ENCODE measurements around the gene SMC1B.
"Not testable (repeated sequence)": the region's sequence is repeated elsewhere in the genome, so short reads cannot be mapped to it uniquely, and the experiment has no call there.

SMC1B gene

DNA sequence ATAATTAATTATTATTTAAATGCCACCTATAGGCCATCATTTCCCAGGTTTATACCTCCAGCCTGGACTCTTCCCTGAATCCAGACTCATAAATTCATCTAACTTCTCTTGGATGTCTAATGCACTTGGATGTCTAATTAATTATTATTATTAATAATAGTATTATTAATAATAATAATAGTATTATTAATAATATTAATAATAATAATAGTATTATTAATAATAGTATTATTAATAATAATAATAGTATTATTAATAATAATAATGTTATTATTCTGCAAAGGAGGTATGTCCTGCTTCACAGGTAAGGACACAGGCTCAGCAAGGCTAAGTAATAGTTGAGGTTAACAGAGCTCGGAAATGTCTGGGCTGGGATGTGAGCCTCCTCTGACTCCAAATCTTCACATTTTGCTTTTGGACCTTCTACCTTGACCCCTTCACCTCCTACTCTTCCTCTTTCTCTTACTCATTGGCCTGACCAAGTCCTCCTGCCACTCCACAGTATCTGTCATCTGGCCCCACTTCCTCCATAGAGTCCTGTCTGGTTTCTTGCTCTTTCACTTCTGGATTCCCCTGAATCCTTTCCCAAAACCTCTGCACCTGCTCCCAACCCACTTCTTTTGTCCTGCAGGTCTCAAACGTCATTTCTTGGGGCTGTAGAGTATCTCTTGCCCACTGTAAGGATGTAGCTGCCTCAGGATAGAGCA lies 8.1 kb upstream of the SMC1B start:
- FAIRE-seq = peak; percentile 86

- FAIRE-seq = no peak
Observed at GRCh38 chr22:45420539-45420938, 7.1 kb upstream of the SMC1B start.

- FAIRE-seq = no peak
Observed at GRCh38 chr22:45420011-45420410, 6.6 kb upstream of the SMC1B start.

DNA sequence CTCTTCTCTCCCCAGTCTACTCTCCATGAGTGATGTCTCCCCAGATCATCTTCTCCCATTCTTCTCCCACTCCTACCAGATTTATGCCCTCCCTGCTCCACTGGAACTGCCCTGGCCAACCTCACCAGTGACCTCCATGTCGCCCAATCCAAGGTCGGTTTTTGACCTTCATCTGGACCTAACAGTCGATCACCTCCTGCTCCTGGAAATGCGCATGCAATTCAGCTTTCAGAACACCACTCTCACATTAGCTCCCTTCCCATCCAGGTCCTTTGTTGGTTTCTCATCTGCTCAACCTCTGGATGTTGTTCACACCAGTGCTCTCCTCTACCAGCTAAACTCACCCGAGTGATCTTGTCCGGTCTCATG lies 5.4 kb upstream of the SMC1B start:
- FAIRE-seq = no peak

GRCh38 chr22:45418056-45418769 lies 4.8 kb upstream of the SMC1B start:
- FAIRE-seq = no peak

DNA sequence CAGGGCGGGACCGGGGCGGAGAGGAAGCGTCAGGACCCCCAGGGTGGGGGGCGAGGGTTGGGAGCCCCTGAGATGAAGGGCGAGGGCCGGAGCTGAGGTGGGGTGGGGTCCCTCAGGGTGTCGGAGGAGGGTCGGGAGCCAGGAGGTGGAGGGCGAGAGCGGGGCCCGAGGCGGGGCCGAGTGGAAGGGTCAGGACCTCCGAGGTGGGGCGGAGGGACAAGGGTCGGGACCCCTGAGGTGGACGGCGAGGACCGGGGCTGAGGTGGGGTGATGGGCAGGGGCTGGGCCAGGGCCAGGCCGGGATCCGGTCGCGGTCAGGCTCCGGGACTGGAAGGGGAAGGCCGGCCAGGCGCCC lies 409 bp downstream of the SMC1B start:
- no peak for FAIRE-seq

DNA sequence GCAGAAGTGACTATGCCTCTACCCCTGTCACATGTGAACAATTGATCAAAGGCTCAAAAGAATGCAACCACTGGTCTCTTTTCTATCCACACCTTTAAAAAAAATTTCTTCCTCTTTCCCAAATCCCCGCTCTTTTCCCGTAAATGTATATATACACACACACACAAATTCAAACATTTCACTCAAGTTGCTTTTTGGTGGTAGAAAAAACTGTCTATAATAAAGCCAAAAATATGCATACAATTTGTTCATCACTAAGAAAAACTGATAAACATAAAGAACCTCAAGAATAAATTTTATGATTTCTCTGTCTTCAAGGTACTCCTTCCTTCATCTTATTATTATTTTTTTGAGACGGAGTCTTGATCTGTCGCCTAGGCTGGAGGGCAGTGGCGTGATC lies 5.6 kb downstream of the SMC1B start:
- no peak for FAIRE-seq

GRCh38 chr22:45402466-45402985 lies 10.9 kb downstream of the SMC1B start:
- FAIRE-seq = no peak

DNA sequence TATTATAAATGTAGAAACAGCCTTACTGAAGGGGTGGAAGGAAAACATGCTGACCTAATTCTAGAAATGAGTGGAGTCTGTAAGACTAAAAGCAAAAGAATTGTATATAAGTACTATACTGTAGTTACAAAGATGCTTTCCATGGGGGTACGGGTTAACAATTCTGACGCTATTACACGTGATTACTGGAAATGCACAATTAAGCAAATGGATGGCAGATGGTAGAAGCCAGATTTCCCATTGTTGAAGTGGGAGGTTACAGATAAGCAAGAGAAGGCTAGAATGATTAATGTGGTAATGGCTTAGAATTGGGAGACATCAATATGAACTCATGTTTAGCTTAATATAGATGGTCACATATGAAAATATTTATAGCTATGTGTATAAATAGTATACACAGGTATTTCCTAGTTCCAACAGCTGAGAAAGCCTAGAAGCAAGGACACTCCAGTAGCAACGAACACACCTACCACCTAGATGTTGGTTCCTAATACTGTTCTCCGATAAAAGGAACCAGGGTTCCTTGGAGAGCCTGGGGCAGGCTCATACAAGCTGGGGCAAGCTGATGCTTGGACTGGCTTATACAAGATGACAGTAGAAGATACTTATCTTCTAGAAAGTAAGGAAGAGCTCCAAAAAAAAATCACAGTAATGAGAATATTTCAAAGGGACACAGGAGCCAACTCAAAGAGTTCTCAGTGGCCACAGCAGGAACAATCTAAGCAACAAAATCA lies 13.5 kb downstream of the SMC1B start:
- FAIRE-seq = no peak

DNA sequence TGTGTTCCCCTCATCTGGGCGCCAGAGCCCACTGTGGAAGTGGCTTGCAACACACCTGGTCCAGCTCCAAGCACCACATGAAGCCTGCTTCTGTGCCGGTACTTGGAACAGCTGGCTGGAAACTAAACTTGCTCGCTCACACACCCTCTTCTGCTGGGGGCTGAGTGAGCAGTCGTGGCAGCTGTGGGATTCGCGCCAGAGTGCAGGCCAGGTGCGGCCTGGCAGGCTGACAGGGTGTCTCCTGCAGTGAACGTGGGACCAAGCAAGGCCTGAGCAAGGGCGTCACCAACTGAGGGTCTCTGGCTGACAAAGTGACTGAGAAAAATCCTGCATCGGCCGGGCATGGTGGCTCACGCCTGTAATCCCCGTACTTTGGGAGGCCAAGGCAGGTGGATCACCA lies 15.2 kb downstream of the SMC1B start:
- FAIRE-seq = no peak

DNA sequence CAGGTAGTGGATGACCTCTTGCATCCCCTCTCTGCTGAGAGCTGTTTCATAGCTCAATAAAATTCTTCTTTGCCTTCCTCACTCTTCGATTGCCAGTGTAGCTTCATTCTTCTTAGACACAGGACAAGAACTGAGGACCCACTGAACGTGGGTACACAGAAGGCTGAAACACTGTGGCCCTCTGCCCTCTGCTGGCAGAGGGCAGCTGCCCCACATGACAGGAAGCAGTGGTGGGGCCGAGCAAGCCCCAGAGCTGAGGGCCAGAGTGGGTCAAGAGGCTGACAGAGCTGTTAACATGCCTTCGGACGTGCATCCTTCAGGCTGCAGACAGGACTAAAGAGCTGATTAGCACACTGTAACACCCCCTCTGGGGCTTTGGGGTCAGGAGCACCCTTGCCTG lies 15.6 kb downstream of the SMC1B start:
- FAIRE-seq = no peak

GRCh38 chr22:45389546-45389945 lies 23.9 kb downstream of the SMC1B start:
- no peak for FAIRE-seq

DNA sequence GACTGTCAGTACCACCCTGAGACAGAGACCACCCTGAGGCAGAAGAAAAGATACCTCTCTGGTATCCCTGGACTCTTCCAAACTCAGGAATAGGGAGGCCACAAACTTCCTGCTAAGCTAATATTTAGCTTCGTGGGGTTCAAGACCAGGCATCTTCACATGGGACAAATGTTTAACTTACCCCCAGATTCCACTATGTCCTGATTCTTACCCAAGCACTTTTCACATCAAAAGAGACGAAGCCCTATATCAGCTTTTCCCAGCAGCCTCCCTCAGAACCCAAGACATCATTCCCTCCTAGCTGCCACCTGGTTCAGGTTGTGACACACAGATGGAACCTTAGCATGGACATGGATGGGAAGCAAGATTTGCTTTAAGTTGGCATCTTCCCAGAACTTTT lies 32.1 kb downstream of the SMC1B start:
- no peak for FAIRE-seq

GRCh38 chr22:45376703-45377102 lies 36.7 kb downstream of the SMC1B start:
- no peak for FAIRE-seq

DNA sequence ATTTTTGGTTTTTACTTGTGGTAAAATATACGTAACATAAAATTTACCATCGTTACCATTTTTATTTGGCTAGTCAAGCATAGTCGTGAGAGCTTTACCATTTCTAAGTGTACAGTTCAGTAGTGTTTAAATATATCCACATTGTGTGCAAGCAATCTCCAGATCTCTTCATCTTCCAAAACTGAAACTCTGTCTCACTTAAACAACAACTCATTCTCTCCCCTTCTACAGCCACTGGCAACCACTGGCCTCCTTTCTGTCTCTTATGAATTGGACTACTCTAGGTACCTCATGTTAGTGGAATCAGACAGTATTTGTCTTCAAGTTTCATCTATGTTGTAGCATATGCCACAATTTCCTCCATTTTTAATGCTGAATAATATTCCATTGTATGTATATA lies 37.4 kb downstream of the SMC1B start:
- FAIRE-seq = no peak

DNA sequence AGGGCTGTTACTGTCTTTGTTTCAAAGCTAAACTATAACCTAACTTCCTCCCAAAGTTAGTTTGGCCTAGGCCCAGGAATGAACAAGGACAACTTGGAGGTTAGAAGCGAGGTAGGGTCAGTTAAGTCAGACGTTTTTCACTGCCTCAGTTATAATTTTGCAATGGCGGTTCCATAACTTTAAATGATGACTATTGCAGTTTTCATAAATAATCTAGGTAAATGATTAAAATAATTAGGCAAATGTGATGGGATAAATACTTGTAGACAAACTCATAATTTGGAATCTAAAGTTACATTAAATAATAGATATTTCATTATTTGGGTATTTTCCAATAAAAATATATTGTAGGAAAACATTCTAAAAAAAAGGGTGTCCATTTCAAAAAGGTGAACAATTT lies 39.8 kb downstream of the SMC1B start:
- peak; percentile 21 for FAIRE-seq

DNA sequence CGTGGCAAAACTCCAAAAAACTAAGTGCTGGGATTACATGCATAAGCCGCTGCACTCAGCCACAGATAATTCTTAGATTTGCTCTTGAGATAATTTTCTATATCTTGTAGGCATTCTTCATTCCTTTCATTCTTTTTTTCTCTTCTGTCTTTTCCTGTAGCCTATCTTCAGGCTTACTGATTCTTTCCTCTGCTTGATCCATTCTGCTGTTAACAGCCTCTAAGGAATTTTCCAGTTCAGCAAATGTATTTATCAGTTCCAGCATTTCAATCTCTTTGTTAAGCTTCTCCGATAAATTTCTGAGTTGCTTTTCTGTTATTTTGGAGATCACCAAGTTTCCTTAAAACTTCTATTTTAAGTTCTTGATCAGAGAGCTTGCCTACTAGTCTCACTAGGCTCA lies 46.7 kb downstream of the SMC1B start:
- FAIRE-seq = no peak

DNA sequence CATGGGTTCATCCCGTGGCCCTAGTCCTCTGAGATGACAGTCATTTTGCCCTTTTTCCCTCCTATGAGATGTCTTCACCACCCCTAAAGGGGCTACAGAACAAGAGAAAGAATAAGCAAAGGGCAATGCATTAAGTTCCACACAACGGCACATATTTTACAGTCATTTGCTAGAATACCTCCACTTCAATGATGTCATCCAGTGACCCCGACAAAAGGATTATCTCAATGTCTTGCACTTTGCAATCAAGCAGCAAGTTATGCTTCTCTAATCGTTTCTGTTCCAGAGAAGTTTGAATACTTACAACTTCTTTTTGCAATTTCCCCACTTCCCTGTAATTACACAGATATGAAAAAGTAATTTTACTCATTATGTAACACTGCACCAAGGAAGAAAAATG lies 53.8 kb downstream of the SMC1B start:
- no peak for FAIRE-seq

DNA sequence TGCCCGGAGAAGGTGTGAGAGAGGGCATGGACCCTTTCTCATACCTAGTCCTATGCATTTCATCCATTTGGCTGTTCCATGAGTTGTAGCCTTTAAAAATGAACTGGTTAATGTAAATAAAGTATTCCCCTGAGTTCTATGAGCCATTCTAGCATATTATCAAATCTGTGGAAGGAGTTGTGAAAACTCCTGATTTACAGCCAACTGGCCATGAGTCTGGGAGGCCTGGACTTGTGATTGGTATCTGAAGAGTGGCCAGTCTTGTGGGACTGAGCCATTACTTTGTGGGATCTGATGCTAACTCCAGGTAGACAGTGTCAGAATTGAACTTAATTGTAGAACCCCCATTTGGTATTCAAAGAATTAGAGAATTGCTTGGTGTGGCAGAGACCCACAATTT lies 55.3 kb downstream of the SMC1B start:
- no peak for FAIRE-seq

DNA sequence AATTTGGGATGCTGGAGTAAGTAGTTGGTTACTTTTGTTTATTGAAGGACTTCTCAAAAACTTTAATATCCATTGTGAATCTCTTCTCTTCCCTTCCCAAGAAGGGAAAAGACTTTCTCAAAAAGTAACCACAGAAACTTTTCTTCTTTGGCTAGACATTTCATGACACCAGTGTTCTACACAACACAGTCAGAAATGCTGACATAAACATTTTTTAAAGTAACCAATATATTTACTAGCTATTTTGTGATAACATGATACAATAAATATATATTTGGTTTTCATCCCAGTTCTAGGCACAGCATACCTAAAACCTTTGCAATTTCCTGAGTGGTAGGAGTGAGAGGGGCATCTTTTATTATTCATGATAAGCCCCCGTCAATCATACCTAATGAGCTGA lies 55.9 kb downstream of the SMC1B start:
- FAIRE-seq = no peak

DNA sequence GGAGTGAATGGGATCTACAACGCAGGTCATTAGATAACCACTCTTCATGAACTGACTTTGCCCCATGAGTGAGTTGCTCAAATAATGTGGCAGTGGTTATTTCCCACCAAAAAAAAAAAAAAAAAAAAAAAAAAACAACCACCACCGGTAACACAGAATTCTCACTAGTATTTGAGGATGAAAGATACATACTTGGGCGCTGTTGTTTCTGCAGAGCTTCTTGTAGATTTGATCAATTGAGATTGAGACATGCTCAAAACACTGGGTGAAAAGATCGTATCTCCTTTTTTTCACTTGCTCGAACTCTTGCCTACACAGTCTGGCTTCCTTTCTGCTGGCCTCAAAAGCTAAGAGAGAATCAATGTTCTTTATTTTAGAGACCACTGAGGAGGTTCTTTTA lies 59.6 kb downstream of the SMC1B start:
- FAIRE-seq = no peak

DNA sequence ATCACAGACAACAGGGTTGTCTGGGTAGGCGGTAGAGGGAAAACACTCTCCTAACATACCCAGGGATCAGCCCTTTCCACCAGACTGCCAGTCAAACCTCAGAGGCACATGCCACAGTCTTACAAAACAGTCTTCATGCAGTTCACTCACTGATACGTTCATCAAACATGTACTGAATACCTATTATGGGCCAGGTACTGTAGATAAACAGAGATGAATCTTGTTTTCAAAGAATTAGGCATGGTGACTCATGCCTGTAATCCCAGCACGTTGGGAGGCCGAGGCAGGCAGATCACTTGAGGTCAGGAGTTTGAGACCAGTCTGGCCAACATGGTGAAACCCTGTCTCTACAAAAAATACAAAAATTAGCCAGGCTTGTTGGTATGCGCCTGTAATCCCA lies 60.6 kb downstream of the SMC1B start:
- FAIRE-seq = not testable (repeated sequence)

- no peak for FAIRE-seq
Observed at GRCh38 chr22:45351956-45352355, 61.4 kb downstream of the SMC1B start.

GRCh38 chr22:45349916-45350315 lies 63.5 kb downstream of the SMC1B start:
- no peak for FAIRE-seq

All from A204.1 (cell line).